Loucy (cell line): ENCODE data around the gene GALNT18.

Source experiments
- H2AFZ ChIP-seq: fragments of 200-600 bp; sonication (generic); 2 replicates; pipeline ENCODE4 v1.6.0; 2016; ENCODE audit warnings: antibody characterized with exemption, mild to moderate bottlenecking, low read length, moderate library complexity
- H3F3A ChIP-seq: fragments of 200-600 bp; 2 replicates; pipeline ENCODE4 v1.6.0; 2016; ENCODE audit warnings: antibody characterized with exemption, low read depth, mild to moderate bottlenecking
- H3K27me3 ChIP-seq: fragments of 200-600 bp; sonication (generic); 2 replicates; pipeline ENCODE4 v1.6.1; 2014; ENCODE audit warnings: low read length, mild to moderate bottlenecking; ENCODE audit not compliant: insufficient read depth, poor library complexity, severe bottlenecking
- H3K36me3 ChIP-seq: fragments of 200-600 bp; sonication (generic); 2 replicates; pipeline ENCODE4 v1.6.1; 2016; ENCODE audit warnings: low read length; ENCODE audit not compliant: insufficient read depth
- H3K4me1 ChIP-seq: fragments of 200-600 bp; sonication (generic); 2 replicates; pipeline ENCODE4 v1.5.1; 2014; ENCODE audit warnings: low read length, mild to moderate bottlenecking; ENCODE audit not compliant: insufficient read depth, poor library complexity, severe bottlenecking
- H3K4me2 ChIP-seq: fragments of 200-600 bp; sonication (generic); 2 replicates; pipeline ENCODE4 v1.6.0; 2014; ENCODE audit warnings: antibody characterized with exemption, low read length, low read depth, mild to moderate bottlenecking; ENCODE audit not compliant: poor library complexity, severe bottlenecking
- H3K4me3 ChIP-seq: fragments of 200-600 bp; sonication (generic); 2 replicates; pipeline ENCODE4 v1.5.1; 2014; ENCODE audit warnings: low read length, mild to moderate bottlenecking, mixed read lengths; ENCODE audit not compliant: poor library complexity, severe bottlenecking
- H3K79me2 ChIP-seq: fragments of 200-600 bp; sonication (generic); 2 replicates; pipeline ENCODE4 v1.6.1; 2014; ENCODE audit warnings: low read length; ENCODE audit not compliant: insufficient read depth
- H3K9ac ChIP-seq: fragments of 200-600 bp; sonication (generic); 2 replicates; pipeline ENCODE4 v1.6.0; 2014; ENCODE audit warnings: mild to moderate bottlenecking, low read depth, low read length, moderate library complexity; ENCODE audit not compliant: poor library complexity, severe bottlenecking
- H3K9me2 ChIP-seq: fragments of 200-600 bp; sonication (generic); replicated peaks from 2 replicates; pipeline ENCODE4 v1.6.1; 2016; ENCODE audit warnings: low read depth, low read length, mixed read lengths
- H3K9me3 ChIP-seq: fragments of 200-600 bp; sonication (generic); 2 replicates; pipeline ENCODE4 v1.6.1; 2014; ENCODE audit warnings: mild to moderate bottlenecking, antibody characterized with exemption, low read length, low read depth; ENCODE audit not compliant: insufficient read depth
- H4K20me1 ChIP-seq: fragments of 200-600 bp; sonication (generic); 2 replicates; pipeline ENCODE4 v1.6.0; 2014; ENCODE audit warnings: antibody characterized with exemption, low read length, mild to moderate bottlenecking; ENCODE audit not compliant: insufficient read depth, poor library complexity, severe bottlenecking
- EZH2phosphoT487 ChIP-seq: fragments of 200-600 bp; IDR thresholded peaks from 2 replicates; pipeline ENCODE4 v1.6.1; 2018; ENCODE audit warnings: antibody characterized with exemption, mild to moderate bottlenecking, moderate library complexity, borderline replicate concordance
- TF ChIP-seq, protein P1 (sequence below): fragments of 200-600 bp; sonication (generic); conservative IDR thresholded peaks from 2 replicates; pipeline ENCODE4 v1.5.1; 2014; ENCODE audit warnings: mild to moderate bottlenecking, antibody characterized with exemption, low read length

Gene GALNT18

DNA sequence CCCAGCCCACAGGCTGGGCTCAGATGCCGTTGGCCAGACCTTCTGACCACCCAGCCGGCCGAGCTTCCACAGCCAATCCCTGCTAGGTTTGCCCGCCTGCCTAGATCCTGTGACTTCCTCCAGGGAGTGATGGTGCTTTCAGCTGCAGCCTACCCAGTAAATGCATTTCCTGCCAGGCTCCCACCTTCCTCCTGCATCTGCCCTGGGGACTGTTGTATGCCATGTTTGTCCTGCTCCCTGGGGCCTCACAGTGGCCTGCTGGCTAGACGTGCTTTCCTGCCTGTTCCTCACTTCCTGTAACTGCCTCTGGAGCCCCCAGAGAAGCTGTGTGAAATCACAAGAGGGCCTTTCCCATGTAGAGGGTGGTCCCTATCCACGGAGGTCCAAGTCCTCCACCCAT lies 86.2 kb downstream of the GALNT18 start:
- no peaks in the 10 kb centered on the region for H3K4me1 ChIP-seq
- TF ChIP-seq, protein P1, sequence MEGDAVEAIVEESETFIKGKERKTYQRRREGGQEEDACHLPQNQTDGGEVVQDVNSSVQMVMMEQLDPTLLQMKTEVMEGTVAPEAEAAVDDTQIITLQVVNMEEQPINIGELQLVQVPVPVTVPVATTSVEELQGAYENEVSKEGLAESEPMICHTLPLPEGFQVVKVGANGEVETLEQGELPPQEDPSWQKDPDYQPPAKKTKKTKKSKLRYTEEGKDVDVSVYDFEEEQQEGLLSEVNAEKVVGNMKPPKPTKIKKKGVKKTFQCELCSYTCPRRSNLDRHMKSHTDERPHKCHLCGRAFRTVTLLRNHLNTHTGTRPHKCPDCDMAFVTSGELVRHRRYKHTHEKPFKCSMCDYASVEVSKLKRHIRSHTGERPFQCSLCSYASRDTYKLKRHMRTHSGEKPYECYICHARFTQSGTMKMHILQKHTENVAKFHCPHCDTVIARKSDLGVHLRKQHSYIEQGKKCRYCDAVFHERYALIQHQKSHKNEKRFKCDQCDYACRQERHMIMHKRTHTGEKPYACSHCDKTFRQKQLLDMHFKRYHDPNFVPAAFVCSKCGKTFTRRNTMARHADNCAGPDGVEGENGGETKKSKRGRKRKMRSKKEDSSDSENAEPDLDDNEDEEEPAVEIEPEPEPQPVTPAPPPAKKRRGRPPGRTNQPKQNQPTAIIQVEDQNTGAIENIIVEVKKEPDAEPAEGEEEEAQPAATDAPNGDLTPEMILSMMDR: no peak
- TF ChIP-seq EZH2phosphoT487: no peak
- H3K9me2 ChIP-seq: no peaks in the 10 kb centered on the region
- H2AFZ ChIP-seq: no peak overlapping the region
- H3K9ac ChIP-seq: no peak overlapping the region
- H3K79me2 ChIP-seq: no peaks in the 10 kb centered on the region
- no peaks in the 10 kb centered on the region for H3K9me3 ChIP-seq
- H3K4me2 ChIP-seq: peak overlapping the region; percentile 12
- no peaks in the 10 kb centered on the region for H4K20me1 ChIP-seq
- H3K4me3 ChIP-seq: no peak overlapping the region
- no peaks in the 10 kb centered on the region for H3K27me3 ChIP-seq
- no peaks in the 10 kb centered on the region for H3K36me3 ChIP-seq
- H3F3A ChIP-seq: no peaks in the 10 kb centered on the region

DNA sequence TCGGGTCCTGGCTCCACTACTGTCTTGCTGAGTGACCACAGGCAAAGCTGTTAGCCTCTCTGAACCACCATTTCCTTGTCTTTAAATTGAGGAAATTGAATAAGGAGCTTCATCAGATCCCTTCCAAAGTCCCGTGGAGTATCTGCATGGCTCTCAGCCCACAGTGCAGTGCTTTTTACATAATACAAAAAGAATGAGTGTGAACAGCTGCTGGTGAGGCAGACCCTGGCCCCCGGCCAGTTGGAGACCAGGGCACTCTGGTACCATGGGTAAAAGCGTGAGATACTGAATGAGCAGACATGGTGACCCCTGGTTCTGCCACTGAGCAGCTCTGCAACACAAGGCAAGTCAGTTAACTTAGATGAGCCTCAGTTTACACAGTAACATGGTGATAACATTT lies 86.8 kb downstream of the GALNT18 start:
- Histone ChIP-seq H3K4me1 (no peaks in the 10 kb centered on the region), H3K36me3 (no peaks in the 10 kb centered on the region), H3F3A (no peaks in the 10 kb centered on the region), H3K9me3 (no peaks in the 10 kb centered on the region), H2AFZ (no peak overlapping the region), H4K20me1 (no peaks in the 10 kb centered on the region), H3K9ac (no peak overlapping the region), H3K9me2 (no peaks in the 10 kb centered on the region), H3K4me3 (no peak overlapping the region), H3K27me3 (no peaks in the 10 kb centered on the region), H3K4me2 (peak overlapping the region; percentile 12), H3K79me2 (no peaks in the 10 kb centered on the region)
- TF ChIP-seq, protein P1: no peak
- no peak for TF ChIP-seq EZH2phosphoT487

DNA sequence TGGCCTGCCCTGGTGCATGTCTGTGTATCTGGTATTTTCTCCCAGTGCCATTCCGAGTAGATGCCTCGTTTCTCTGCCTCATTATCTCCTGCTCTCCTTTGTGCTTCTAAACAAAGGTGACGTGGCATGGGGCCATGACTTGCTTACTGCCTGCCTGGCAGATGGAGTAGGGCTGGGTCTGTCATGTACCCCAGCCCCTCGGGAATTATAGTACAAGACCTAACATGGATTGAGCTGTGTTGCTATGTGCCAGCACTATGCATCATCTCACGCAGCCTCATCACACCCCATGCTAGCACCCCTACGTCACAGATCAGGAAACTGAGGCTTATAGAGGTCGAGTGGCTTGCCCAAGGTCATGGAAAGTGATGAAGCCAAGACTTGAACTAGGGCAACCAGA lies 88.1 kb downstream of the GALNT18 start:
- TF ChIP-seq, protein P1: no peak
- no peak for TF ChIP-seq EZH2phosphoT487
- H3K36me3 ChIP-seq: no peaks in the 10 kb centered on the region
- no peaks in the 10 kb centered on the region for H4K20me1 ChIP-seq

More for the DNA sequence above, 88.1 kb downstream of the GALNT18 start:
- Histone ChIP-seq H3K79me2 (no peaks in the 10 kb centered on the region), H2AFZ (no peak overlapping the region), H3K4me2 (no peak overlapping the region), H3K9me2 (no peaks in the 10 kb centered on the region), H3K27me3 (no peaks in the 10 kb centered on the region), H3K9me3 (no peaks in the 10 kb centered on the region), H3F3A (no peaks in the 10 kb centered on the region), H3K4me3 (no peak overlapping the region), H3K4me1 (no peaks in the 10 kb centered on the region), H3K9ac (no peak overlapping the region)
